Activated CD8-positive, alpha-beta T cell treated with anti-CD3 and anti-CD28 coated beads for 36 hours (primary cell): ENCODE measurements around the gene ZNRF3. TPM values are rescaled to one million over a fixed set of nuclear protein-coding genes. Genes with fewer than 3 reads are reported as not detected.

ENCODE experiments used
- ATAC-seq: fragments of 200-7000 bp; cut with Tn5 transposase; one replicate; pipeline ENCODE4 v1.10.0; 2021; ENCODE audit warnings: mild to moderate bottlenecking, moderate library complexity
- CTCF ChIA-PET: fragments of 350-600 bp; sonication (Branson Sonifier 250); formaldehyde crosslinking; loops from one replicate; lab custom pipeline; 2021; ENCODE audit warnings: antibody characterized with exemption; lab: Charles Lee
- POLR2A ChIA-PET: fragments of 350-600 bp; sonication (Branson Sonifier 250); formaldehyde crosslinking; loops from one replicate; lab custom pipeline; 2021; ENCODE audit warnings: antibody characterized with exemption; lab: Charles Lee
- DNase-seq: peaks from one replicate; pipeline ENCODE4 v3.0.0-alpha.2; 2020
- H3K27ac Mint-ChIP-seq: one replicate; pipeline ENCODE4 v1.8.0; 2021; ENCODE audit warnings: mild to moderate bottlenecking, mixed read lengths
- H3K27me3 Mint-ChIP-seq: one replicate; pipeline ENCODE4 v1.8.0; 2021; ENCODE audit warnings: mixed read lengths
- H3K36me3 Mint-ChIP-seq: one replicate; pipeline ENCODE4 v1.8.0; 2021; ENCODE audit warnings: low read depth, mixed read lengths
- H3K4me1 Mint-ChIP-seq: one replicate; pipeline ENCODE4 v1.8.0; 2021; ENCODE audit warnings: low read depth, mixed read lengths
- H3K4me3 Mint-ChIP-seq: one replicate; pipeline ENCODE4 v1.8.0; 2021; ENCODE audit warnings: mild to moderate bottlenecking, moderate library complexity, mixed read lengths
- H3K9me3 Mint-ChIP-seq: one replicate; pipeline ENCODE4 v1.8.0; 2021; ENCODE audit warnings: mixed read lengths
- CTCF ChIP-seq: fragments of 200-600 bp; IDR thresholded peaks from one replicate; pipeline ENCODE4 v1.8.0; 2022; ENCODE audit warnings: antibody characterized with exemption, mild to moderate bottlenecking
- intact Hi-C: fragments of 100-400 bp; cut with micrococcal nuclease; formaldehyde crosslinking; loops from one replicate; pipeline ENCODE4 v1.10.0; 2022
- total RNA-seq, 2 experiments: library from RNA; stranded (reverse); gene quantifications; one replicate each; pipeline ENCODE4 v1.2.3, GENCODE V29; 2021

Gene ZNRF3
- total RNA-seq, 2 experiments from 2014 or later = 2.0 to 2.5 TPM

GRCh38 chr22:29006346-29006745 lies 123.0 kb downstream of the ZNRF3 start:
- DNase-seq = no peak
- H3K36me3 Mint-ChIP-seq = no peaks in the 10 kb centered on the region
- no peaks in the 10 kb centered on the region for H3K9me3 Mint-ChIP-seq
- H3K27ac Mint-ChIP-seq = no peak overlapping the region
- no peak overlapping the region for H3K4me3 Mint-ChIP-seq
- peaks cover 30% of the 10 kb centered on the region for H3K27me3 Mint-ChIP-seq
- H3K4me1 Mint-ChIP-seq = peaks cover 6% of the 10 kb centered on the region
- ATAC-seq = no peak
- CTCF ChIA-PET = interaction anchor here (1.4 to 1.6 kb wide), 2 partner anchors 151 to 239 kb away, joined by 3 to 4 read pairs; no protein-coding TSS in a partner anchor
- TF ChIP-seq CTCF = no peak
- intact Hi-C loops = no loop called here
- POLR2A ChIA-PET = no interaction called here

- POLR2A ChIA-PET = interaction anchor here (1.0 kb wide), 1 partner anchor 124 kb away, joined by 3 read pairs; no protein-coding TSS in a partner anchor
- ATAC-seq (no peak), DNase-seq (no peak)
- no peak for TF ChIP-seq CTCF
- Mint-ChIP-seq H3K9me3 (no peaks in the 10 kb centered on the region), H3K27ac (no peak overlapping the region), H3K36me3 (no peaks in the 10 kb centered on the region), H3K4me1 (peaks cover 6% of the 10 kb centered on the region), H3K4me3 (no peak overlapping the region), H3K27me3 (peaks cover 28% of the 10 kb centered on the region)
- CTCF ChIA-PET = no interaction called here
- intact Hi-C loops = no loop called here
Observed at GRCh38 chr22:29009148-29009547, 125.8 kb downstream of the ZNRF3 start.

GRCh38 chr22:29011240-29012100 lies 128.1 kb downstream of the ZNRF3 start:
- no peak for TF ChIP-seq CTCF
- Mint-ChIP-seq H3K36me3 (no peaks in the 10 kb centered on the region), H3K9me3 (no peaks in the 10 kb centered on the region), H3K4me1 (peaks cover 5% of the 10 kb centered on the region), H3K4me3 (no peak overlapping the region), H3K27ac (no peak overlapping the region), H3K27me3 (peaks cover 16% of the 10 kb centered on the region)
- intact Hi-C loops = no loop called here
- ChIA-PET CTCF (no interaction called here), POLR2A (interaction anchor here (0.7 to 1.3 kb wide), 2 partner anchors 11 to 69 kb away, joined by 3 read pairs; no protein-coding TSS in a partner anchor)
- no peak for DNase-seq
- ATAC-seq = no peak

GRCh38 chr22:29012101-29012433 lies 128.7 kb downstream of the ZNRF3 start:
- Mint-ChIP-seq H3K9me3 (no peaks in the 10 kb centered on the region), H3K36me3 (no peaks in the 10 kb centered on the region), H3K27ac (no peak overlapping the region), H3K4me3 (no peak overlapping the region), H3K4me1 (peaks cover 10% of the 10 kb centered on the region), H3K27me3 (peaks cover 13% of the 10 kb centered on the region)
- CTCF ChIA-PET = interaction anchor here (1.5 kb wide), 1 partner anchor 13 kb away, joined by 4 read pairs; no protein-coding TSS in a partner anchor
- no peak for TF ChIP-seq CTCF
- DNase-seq (no peak), ATAC-seq (no peak)
- intact Hi-C loops = no loop called here
- POLR2A ChIA-PET = interaction anchor here (1.3 kb wide), 1 partner anchor 69 kb away, joined by 3 read pairs; no protein-coding TSS in a partner anchor

GRCh38 chr22:29012952-29013351 lies 129.6 kb downstream of the ZNRF3 start:
- Mint-ChIP-seq H3K27ac (no peak overlapping the region), H3K27me3 (peaks cover 16% of the 10 kb centered on the region), H3K4me1 (peaks cover 10% of the 10 kb centered on the region), H3K9me3 (peaks cover under 1% of the 10 kb centered on the region), H3K36me3 (peaks cover under 1% of the 10 kb centered on the region), H3K4me3 (no peak overlapping the region)
- no peak for TF ChIP-seq CTCF
- DNase-seq = no peak
- no peak for ATAC-seq
- ChIA-PET CTCF (interaction anchor here (0.9 to 1.9 kb wide), 3 partner anchors 14 to 156 kb away, joined by 3 to 4 read pairs (median 4); no protein-coding TSS in a partner anchor), POLR2A (interaction anchor here (0.6 kb wide), 1 partner anchor 52 kb away, joined by 3 read pairs; no protein-coding TSS in a partner anchor)
- intact Hi-C loops = no loop called here
